ENCODE data around the gene NR6A1.

The NR6A1 gene

DNA sequence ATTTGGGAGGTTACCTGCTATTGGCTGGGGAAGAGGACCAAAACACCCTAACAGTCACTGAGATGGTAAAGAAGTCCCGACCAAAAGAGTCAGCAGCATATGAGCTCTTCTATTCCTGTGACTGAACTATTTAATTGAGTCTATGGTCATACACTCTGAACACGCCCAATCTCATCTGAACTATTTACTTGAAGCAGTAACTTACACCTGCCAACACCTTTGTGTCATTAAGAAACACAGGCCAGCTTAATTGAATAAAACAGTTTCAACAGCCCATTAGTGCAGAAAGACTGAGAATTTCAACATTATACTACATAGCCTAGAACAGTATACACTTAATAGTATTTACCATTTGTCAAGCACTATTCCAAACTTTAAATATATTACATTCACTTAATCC lies 47.8 kb downstream of the NR6A1 start:
- H3K36me3 ChIP-seq = no peaks in the 10 kb centered on the region
- no peaks in the 10 kb centered on the region for H3K4me1 ChIP-seq
- H3K27ac ChIP-seq = no peak overlapping the region
- intact Hi-C loops (cut with DNase I; ENCODE audit: low total_unique reads) = no loop called here
- no peaks in the 10 kb centered on the region for H3K9me3 ChIP-seq
- DNase-seq = no peak
- H3K27me3 ChIP-seq = no peaks in the 10 kb centered on the region
- TF ChIP-seq, protein P1, sequence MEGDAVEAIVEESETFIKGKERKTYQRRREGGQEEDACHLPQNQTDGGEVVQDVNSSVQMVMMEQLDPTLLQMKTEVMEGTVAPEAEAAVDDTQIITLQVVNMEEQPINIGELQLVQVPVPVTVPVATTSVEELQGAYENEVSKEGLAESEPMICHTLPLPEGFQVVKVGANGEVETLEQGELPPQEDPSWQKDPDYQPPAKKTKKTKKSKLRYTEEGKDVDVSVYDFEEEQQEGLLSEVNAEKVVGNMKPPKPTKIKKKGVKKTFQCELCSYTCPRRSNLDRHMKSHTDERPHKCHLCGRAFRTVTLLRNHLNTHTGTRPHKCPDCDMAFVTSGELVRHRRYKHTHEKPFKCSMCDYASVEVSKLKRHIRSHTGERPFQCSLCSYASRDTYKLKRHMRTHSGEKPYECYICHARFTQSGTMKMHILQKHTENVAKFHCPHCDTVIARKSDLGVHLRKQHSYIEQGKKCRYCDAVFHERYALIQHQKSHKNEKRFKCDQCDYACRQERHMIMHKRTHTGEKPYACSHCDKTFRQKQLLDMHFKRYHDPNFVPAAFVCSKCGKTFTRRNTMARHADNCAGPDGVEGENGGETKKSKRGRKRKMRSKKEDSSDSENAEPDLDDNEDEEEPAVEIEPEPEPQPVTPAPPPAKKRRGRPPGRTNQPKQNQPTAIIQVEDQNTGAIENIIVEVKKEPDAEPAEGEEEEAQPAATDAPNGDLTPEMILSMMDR (IDR thresholded peaks at IDR 0.05) = no peak
- H3K4me3 ChIP-seq = no peak overlapping the region

DNA sequence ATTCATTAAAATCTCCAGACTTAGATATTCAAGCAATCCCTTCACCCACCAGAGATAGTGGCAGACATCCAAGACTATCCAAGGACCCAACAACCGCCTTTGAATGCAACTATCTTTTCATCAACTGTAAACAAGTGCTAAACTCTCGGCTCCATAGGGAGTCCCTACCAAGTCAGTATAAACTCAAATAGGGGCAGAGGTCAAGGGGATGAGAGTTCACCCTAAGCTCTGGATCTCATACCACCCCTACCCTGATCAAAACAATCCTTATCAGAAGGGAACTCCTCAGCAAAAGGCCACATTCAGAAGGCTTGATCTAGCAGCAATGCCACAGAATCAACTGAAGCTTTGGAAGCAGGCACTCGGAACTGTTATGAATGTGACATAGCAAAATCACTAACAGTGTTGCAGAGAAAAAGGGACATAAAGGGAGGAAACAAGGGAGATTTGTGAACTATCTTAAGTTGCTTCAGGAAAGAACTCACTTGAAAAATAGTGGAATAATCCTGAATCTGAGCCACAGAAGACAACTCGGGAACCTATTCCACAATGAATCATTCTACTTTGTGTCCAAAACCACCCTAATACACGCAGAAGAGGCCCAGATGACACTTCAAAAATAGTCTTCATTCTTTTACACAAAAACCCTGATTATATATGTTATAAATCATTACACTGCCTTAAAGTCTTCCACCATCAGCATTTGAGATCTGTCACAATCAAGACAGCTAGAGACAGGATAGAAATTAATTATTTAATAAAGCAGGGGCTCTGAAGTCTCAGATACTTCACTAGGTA lies 49.8 kb downstream of the NR6A1 start:
- intact Hi-C loops (cut with DNase I; ENCODE audit: low total_unique reads) = no loop called here
- DNase-seq = no peak
- Histone ChIP-seq H3K9me3 (no peaks in the 10 kb centered on the region), H3K27me3 (no peaks in the 10 kb centered on the region), H3K27ac (no peak overlapping the region), H3K4me1 (no peaks in the 10 kb centered on the region), H3K4me3 (no peak overlapping the region), H3K36me3 (no peaks in the 10 kb centered on the region)
- TF ChIP-seq, protein P1 (IDR thresholded peaks at IDR 0.05) = no peak

DNA sequence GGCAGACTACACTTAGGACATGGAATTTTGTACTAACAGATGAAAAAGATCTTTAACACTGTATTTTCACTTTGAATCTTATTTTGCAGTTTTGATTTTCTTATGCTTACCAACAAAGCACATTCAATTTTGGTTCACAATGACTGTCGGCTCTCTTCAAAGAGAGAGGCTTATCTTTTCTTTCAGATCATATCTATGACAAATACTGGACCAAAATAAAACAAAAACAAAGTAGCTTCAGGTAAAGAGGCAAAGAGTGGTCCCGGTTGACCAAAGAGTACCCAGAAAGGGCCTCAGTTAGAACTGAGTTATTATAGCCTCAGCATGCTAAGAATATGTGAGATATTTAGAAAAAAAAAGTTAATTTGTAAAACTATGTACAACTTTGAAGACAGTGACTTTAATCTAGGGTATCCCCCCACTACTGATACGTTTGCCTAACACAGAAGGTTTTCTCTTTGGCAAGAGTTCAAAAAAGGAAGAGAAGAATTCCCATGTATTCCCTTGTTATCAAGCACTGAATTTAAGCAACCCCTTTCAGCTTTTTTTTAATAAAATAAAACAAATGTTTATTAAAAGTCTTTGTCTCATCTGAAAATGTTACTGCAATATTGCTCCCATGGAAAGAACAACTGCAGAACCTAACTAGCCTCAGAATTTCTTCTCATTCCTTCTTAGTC lies 50.5 kb downstream of the NR6A1 start:
- H3K4me3 ChIP-seq = no peak overlapping the region
- H3K27me3 ChIP-seq = no peaks in the 10 kb centered on the region
- no peaks in the 10 kb centered on the region for H3K4me1 ChIP-seq
- H3K9me3 ChIP-seq = no peaks in the 10 kb centered on the region
- intact Hi-C loops (cut with DNase I; ENCODE audit: low total_unique reads) = no loop called here
- TF ChIP-seq, protein P1 (IDR thresholded peaks at IDR 0.05) = no peak
- no peak for DNase-seq
- no peak overlapping the region for H3K27ac ChIP-seq
- no peaks in the 10 kb centered on the region for H3K36me3 ChIP-seq

DNA sequence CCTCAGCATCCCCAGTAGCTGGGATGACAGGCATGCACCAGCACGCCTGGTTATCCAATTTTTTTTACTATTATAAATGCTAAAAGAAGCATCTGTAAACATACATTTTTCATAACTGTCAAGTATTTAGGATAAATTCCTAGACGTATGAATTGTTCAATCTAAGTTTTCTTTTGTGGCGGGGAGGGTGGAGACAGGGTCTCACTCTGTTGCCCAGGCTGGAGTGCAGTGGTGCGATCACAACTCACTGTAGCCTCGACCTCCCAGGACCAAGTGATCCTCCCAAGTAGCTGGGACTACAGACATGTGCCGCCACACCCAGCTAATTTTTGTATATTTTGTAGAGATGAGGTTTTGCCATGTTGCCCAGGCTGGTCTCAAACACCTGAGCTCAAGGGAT lies 52.2 kb downstream of the NR6A1 start:
- TF ChIP-seq, protein P1 (IDR thresholded peaks at IDR 0.05) = no peak
- Histone ChIP-seq H3K4me1 (no peaks in the 10 kb centered on the region), H3K27me3 (no peaks in the 10 kb centered on the region), H3K36me3 (no peaks in the 10 kb centered on the region), H3K4me3 (no peak overlapping the region), H3K9me3 (no peaks in the 10 kb centered on the region), H3K27ac (no peak overlapping the region)
- intact Hi-C loops (cut with DNase I; ENCODE audit: low total_unique reads) = no loop called here
- DNase-seq = no peak

DNA sequence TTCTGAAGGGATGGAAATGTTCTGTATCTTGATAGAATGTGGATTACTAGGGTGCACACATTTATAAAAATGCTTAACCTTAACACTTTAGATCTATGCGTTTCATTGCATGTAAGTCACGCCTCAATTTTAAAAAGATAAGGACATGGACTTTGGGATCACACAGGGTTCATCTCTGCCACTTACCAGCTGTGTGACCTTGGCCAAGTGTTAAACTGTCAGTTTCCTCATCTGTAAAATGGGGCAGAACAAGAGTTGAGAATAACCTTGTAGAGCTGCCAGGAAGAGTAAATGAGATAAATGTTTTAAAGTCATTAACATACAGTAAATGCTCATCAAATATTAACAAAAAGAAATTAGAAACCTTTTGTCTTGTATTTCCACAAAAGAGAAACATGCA lies 53.5 kb downstream of the NR6A1 start:
- Histone ChIP-seq H3K27ac (no peak overlapping the region), H3K4me3 (no peak overlapping the region), H3K36me3 (no peaks in the 10 kb centered on the region), H3K27me3 (no peaks in the 10 kb centered on the region), H3K9me3 (no peaks in the 10 kb centered on the region), H3K4me1 (no peaks in the 10 kb centered on the region)
- intact Hi-C loops (cut with DNase I; ENCODE audit: low total_unique reads) = no loop called here
- DNase-seq = no peak
- TF ChIP-seq, protein P1 (IDR thresholded peaks at IDR 0.05) = no peak

All from tibial artery (tissue), 4 donors.